HG03342 (cell line): Measurements from ENCODE around the gene RSKR.
"Not testable (repeated sequence)": the region's sequence is repeated elsewhere in the genome, so short reads cannot be mapped to it uniquely, and the experiment has no call there.

Experiments
- ATAC-seq: cut with Tn5 transposase; IDR thresholded peaks from one replicate; pipeline ENCODE4 v1.9.1; 2021; ENCODE audit warnings: mild to moderate bottlenecking, moderate library complexity; ENCODE audit not compliant: unreplicated experiment

The RSKR gene

DNA sequence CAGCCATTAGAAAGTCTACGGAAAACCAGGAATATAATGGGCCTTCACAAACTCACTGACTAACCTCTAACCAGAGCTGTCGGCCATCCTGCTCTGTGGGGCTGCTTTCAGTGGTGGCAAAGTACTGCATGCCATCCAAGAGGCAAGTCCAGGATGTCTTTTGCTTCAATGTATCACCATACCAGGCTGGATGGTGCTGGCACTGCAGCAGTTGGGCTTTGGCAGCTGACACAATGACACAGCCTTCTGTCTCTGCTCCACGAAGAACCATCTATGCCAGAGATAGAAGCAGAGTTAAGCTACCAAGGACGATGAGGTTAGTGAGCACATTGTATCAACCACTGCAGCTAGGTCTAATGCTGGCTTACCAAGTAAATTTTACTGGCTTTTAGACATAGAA lies 9.7 kb upstream of the RSKR start:
- ATAC-seq: no peak

DNA sequence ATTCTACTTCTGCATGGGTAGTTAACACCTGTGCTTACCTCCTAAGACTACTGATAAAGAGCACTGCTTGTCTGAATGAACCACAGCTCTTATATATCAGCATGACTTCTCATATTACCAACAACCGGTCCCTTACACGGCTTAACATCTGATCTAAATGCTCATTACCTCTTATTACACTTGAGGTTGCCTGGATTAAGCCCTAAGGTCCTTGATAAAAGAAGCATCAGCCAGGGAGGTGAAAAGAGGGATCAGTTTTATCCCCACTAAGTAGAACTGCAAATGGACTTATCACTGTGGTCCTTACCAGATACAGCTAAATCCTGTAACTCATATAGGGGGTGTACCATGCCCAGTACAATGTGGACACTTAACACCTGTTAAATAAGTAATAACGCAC lies 8.2 kb upstream of the RSKR start:
- ATAC-seq: no peak

DNA sequence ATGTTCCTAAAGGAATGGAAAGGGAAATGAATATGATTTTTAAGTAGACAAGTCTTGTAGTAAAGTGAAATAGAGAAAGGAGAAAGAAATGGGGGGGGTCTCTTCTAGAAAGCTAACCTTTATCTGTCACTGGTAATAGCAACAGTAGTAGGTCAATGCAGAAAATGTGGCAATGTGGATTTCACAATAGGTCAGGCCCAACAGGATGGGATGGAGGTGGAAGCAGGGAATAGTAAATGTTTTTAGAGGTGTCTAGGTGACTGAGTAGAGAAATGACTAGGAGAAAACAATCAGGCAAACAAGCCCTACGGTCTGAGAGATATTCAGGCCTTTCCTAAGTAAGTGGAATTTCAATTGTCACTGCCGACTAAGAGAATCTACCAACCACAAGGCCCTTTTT lies 6.0 kb upstream of the RSKR start:
- no peak for ATAC-seq

DNA sequence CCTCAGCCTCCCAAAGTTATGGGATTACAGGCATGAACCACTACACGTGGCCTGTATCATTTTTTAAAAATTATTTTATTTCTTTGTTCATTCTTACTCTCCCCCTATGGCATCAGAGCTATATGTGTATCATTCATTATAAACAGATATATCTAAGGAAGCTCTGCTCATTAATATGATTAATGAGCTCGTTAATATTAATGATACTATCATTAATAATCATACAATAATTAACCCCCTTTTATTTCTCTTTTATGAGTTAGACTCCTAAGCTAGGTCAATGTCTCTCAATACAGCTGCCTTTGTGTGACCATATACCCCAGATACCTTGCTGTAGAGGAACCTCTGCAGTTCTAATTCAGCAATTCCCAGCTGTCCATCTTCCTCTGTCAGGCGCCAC lies 4.5 kb upstream of the RSKR start:
- no peak for ATAC-seq

DNA sequence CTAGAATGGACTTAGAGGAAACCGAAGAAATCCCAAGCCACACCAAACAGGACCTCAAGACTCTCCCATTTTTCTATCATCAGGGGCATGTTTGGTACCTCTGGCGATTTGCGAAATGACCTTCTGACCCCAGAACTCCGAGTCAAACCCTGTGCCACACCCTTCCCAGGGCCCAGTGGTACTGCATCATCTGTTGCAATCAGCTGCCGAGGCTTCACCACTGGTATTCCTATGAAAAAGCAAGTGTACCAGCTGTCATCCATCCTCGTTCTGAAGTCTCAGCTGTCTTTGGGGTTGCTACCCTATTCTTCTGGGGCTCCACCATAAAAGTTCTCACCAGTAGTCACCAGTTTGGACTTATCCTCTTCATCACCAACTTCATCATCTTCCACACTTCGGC lies 2.3 kb upstream of the RSKR start:
- no peak for ATAC-seq

DNA sequence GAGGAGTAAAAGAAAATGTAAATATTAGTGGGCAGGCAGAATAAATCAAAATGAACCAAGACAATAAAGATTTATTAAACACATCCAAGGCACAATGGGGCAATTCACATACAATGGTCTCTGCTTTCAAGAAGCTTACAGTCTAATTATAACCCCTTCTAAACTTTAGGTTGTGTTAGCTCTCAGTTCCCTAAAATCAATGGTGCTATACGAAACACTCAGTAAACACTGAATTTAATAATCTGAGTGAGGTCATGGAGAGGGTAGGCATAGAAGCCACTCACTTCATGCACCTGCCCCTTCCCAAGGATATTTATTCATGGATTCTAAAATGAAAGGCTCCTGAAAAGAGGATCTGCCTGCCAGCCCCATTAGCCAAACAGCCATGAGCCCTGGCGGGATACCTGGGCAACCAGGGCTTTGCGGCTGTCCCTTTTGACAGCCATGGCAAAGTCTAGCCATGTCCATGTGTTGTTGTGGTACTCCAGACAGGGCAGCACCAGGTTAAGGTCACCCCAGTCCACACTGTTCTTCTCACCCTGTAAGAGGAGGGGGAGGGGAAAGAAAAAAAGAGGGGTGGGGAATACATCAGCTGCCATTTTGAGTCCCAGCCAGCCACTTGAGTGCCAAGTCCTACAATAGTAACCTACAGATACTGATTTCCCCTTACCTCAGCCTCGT lies 1.4 kb upstream of the RSKR start:
- no peak for ATAC-seq

DNA sequence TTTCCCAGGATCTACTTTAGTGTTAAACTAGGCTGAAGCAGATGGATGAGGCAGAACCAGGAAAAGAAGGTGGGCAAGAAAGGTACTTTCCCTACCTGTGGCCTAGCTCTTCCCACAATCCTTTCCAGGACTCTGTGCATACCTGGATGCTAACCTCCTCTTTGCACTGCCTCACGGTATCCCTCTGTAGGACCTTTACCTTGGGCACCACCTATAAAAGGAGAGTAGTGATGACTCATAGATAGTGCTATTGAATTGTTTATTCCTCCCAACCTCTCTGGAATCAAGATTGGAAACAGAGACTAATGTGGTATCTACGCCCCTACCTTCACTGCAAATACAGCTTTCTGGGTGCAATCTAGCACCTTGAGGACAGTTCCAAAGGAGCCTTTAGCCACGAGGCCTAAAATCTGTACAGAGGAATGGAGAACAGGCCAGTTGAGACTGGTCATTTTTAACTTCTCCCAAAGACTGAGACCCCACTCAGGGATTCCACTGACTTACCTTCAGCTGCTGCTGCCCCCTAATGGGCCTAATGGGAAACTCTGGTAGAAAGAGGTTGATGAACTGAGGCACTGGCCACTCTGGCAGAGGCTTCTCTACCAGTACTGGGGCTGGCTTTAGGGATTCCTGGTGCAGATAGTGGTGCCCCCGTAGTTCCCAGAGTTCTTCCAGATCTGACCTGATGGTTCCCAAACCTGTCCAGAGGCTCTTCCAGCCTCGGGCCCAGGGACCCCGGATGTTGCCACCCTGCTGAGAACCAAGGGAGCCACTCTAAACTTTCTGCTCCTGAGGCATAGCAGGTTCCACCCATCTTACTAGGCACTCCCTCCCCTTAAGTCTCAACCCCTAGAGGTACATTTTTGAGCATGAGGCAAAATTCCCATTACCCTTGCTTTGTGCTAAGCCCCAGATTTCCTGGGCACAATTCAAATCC lies 781 bp downstream of the RSKR start:
- ATAC-seq: no peak

DNA sequence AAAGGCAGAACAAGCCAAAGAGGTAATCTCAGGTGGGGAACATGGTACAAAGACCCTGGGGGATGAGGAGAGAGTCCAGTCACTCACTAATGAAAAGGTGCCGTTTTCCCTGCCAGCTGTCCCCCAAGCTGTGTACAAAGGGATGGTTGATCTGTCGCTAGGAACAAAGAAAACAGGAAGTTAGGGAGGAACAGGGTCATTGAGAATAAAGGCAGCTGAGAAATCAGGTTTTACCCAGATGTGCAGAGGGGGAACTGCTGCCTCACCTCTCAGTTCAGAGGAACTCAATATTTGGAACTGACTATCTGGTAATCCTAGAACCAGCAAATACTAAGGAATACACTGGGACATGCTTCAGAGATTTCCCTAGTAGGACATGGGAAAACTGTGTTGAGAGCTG lies 1.5 kb downstream of the RSKR start:
- ATAC-seq: no peak

DNA sequence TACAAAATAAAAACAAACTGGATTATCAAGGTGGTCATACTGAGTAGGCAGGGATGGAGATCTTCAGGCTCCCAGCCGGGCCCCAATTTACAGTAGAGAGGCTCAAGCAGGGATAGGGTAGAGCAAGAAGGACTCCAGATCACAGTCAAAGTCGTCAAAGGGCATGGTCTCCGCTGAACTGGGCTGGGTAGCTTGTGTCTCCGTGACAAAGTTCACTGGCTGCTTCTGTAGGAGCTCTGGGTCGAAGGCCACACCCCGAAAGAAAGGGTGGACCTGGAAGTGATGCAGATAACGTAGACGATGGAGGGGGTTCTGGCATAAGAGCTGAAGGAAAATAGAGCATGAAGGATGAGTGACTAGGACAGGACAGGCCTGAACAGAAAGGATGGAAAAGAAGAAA lies 3.6 kb downstream of the RSKR start:
- ATAC-seq: no peak

DNA sequence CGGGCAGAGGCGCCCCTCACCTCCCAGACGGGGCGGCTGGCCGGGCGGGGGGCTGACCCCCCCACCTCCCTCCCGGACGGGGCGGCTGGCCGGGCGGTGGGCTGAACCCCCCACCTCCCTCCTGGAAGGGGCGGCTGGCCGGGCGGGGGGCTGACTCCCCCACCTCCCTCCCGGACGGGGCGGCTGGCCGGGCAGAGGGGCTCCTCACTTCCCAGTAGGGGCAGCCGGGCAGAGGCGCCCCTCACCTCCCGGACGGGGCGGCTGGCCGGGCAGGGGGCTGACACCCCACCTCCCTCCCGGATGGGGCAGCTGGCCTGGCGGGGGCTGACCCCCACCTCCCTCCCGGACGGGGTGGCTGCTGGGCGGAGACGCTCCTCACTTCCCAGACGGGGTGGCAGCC lies 10.0 kb downstream of the RSKR start:
- ATAC-seq: not testable (repeated sequence)

DNA sequence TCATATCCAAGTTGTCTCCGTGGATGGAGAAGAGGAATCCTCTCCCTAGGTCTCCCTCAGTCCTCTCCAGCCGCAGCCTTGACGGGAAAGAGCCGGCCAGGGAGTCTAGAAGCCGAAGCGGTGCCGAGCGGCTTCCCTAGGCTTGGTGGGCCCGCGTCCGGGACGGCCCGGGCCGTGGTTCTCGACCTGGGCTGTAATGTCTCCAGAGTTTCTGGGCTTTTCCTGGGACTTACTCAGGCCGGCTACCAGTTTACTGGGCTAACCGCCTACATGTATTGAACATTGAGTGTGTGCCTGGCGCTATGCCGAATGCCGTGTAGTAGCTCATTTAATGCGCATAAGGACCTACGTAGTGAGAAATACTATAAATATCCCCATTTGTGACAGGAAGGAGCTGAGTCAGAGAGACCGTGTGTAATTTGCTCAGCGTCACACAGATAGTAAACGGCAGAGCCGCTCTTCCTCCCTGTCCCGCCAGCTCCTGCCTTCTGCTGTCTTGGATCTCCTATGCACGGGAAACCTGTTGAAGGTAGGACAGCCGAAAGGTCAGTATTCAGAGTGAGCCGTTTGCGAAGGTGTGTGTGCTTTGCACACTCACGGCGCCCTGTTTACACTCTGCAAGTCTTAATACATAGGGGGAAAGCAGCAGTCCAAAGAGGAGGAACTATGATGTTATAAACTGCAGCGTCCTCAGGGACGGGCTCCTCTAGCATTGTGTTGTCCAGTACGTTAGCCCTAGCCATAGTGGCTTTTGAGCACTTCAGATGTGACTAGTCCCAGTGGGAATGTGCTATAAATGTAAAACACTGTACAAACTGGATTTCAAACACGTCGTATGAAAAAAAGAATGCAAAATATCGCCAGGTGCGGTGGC lies 14.4 kb downstream of the RSKR start:
- peak; percentile 33 for ATAC-seq

DNA sequence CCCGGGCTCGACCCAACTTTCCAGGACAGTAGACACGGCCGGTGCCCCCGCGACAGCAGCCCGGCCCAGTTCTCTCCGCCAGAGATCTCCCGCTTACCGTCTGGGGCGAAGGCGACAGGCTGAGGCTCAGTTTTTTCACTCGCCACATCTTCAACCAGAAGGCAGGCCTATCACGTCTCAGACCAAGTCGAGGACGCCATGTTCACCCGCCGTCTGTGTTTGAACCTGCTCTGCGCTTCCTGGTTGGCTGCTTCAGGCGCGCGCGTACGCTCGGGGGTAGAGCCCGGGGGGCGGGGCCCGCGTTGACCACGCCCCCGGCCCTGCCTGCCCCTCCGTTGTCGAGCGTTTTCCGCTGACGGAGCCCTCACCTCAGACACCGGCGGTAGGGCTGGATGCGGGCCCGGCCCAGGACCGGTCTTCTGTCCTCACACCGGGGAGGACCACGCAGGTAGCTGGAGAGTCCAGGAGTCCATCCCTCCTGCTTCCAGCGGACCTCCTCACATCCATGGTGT lies 15.1 kb downstream of the RSKR start, which contains the start of gene SPAG5:
Gene SPAG5, minus strand, starts transcription at position 227 of the 512 bp plus-strand sequence. Its CDS starts 79 bp downstream, at position 148.
- ATAC-seq: peak; percentile 81

DNA sequence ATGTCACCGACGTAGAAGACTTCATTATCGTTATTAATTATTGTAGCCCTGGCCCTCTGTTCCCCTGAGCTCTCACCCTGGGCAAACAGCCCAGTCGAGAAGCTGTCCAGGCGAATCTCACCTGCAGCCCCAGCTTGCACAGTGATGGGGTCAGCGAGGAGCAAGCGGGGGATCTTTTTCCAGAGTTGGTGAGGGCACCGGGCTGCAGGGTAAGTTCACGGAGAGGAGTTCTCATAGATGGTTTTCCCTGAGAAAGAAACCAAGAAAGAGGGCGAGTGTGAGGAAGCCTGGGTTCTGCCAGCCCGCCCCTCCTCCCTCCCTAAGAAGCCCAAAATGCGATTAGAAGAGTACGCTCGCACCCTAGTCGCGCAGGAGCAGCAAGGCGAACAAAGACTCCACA lies 15.6 kb downstream of the RSKR start:
- no peak for ATAC-seq

DNA sequence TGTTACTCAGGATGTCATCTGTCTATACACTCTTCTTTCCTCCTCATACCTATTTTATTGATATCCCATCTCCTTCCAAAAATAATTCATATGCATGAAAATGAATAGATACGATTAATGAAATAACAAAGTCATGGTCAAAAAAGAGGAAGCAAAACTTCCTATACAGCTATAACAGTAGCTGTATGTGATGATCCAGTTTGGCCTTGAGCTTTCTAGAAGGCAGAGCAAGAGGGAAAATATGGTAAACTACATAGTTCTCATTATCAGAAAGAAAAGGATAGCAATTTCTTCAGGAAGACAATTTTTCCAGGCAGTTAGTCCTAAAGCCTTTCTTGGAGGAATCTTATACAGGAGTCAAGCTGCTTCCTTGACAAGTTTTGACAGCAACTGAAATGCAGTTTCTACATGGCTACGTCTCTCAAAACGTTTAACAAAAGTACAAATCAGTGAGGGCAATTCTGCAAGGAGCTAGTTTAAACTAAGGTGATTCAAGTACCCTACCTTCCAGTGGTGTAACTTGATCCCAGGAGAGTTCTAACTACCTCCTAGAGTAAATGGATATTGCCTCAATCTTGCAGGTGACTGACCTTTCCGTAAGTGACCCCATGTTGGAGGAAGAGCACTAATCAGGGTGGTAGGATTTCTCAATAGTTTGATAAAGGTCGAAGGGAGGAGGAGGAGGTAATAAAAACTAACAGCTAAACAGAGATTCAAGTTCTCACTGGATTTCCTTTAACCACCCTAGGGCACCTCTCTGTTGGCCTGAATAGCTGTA lies 16.2 kb downstream of the RSKR start:
- ATAC-seq: no peak

DNA sequence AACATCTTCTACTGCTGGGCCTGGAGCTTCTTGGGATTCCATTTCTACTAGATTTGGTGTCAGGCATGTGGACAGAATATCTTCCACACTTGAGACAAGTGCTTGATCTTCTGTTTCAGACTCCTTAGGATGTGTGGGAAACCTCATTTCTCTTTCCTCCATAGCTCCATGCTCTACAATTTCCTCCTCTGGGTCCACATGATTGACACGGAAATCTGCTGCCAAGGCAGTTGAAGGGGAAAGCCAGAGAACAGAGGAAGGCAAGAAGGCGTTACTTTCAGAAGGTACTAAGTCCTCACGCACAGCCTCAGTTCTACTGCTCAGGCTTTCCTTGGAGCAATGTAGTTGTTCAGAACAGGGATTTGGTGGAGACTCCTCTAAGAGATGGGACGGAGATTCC lies 21.7 kb downstream of the RSKR start:
- ATAC-seq: no peak

DNA sequence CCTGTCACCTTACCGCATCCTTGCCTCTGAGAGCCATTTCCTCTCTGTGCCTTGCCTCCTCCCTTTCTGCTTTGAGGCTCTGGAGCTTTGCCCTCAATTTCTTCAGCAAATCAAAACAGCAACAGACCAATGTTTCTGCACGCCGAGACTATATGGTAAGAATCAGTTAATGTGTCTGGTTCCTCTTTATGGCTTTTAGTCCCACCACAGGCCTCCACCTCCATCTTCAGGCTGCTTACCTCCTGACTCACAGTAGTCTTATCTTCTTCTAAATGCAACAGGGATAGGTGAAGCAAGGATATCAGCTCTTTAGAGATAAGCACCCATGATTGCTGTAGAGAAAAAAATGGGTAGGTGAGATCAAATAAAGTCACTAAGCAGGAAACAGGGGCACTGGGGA lies 28.1 kb downstream of the RSKR start:
- ATAC-seq: no peak

DNA sequence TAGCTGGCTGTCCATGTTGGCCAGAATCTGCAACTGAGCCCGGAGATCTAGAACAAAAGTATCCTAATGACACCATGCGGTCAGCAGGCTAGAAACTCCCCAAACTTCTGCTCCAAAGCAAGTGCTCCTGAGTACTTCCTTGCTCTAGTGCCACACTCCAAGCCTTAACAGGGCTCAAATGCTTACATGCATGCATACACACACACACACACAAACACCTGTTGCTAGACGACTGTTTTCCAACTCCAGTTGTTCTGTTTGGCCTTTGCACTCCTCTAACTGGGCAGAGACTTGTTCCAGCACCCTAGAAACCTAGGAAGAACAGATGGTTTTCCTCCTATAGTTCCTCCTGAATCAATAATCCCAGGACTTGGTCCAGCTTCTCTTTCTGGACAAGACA lies 29.6 kb downstream of the RSKR start:
- no peak for ATAC-seq

DNA sequence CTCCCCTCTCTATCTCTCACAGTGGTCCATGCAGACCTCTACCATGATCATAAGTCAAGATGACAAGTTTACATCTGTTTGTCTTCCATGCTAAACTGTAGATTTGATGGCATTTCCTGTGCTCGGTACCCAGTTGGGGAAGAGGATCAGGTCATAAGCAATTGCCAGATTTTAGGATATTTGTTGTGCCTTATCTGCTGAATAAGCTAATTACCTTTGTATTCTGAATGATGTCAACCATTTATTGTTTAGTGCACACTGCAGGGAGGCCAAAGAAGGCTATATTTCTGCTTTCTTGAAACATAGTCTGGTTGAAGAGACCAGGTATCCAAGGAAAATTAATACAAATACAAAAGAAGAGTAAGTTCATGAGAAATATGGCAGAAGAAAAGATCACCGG lies 31.5 kb downstream of the RSKR start:
- ATAC-seq: no peak

DNA sequence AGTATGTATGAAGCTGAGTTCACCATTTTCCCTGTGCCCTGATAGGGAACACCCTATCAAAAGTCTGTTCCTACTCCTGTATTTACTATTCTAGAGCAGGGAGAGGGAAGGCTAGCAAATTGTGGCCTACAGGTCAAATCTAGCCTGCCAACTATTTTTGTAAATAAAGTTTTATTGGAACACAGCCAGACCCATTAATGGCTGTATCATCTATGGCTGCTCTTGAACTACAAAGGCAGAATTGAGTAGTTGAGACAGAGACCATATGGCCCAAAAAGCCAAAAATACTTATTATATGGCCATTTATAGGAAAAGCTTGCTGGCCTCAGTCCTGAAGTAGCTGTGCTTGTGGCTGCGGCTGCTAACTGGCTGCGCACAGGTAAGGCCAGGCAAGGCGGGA lies 33.0 kb downstream of the RSKR start:
- no peak for ATAC-seq

DNA sequence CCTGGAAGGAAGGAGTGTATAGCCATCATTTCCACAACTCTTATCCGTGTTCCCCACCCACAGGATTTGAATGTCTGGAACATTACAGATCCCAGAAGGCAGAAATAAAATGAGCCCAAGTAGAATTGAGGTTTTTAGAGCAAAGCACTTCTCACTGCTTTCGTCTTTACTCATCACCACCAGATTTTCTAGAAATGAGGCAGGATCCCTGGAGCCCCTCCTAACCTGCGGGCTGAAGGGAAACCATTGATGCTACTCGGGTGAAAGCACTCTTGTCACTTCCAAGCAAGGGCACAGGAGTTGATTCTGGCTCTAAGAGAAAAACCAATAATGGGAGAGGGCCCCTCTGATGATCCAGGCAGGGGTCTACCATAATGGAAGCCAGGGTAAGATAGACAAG lies 34.5 kb downstream of the RSKR start:
- no peak for ATAC-seq
